Liver (tissue), 9 donors: Measurements from ENCODE around the gene STAP2. TPM values are rescaled to one million over a fixed set of nuclear protein-coding genes. Genes with fewer than 3 reads are reported as not detected.

Source experiments
- DNase-seq: peaks from one replicate; pipeline ENCODE4 v3.0.0-alpha.2; 2017; ENCODE audit warnings: low spot score
- H3K27ac ChIP-seq, 2 donors: one replicate each; pipeline ENCODE4 v1.7.0; 2013; ENCODE audit warnings: inconsistent platforms in 2 of 2, low read length in 2 of 2, control low read depth in 1 of 2, low read depth in 1 of 2, mild to moderate bottlenecking in 1 of 2
- H3K27me3 ChIP-seq, 4 donors: one replicate each; pipeline versions ENCODE4 v1.6.1 to v1.7.0; 2013; ENCODE audit warnings: low read length in 3 of 4, inconsistent platforms in 1 of 4, mild to moderate bottlenecking in 1 of 4, moderate library complexity in 1 of 4; ENCODE audit not compliant: control insufficient read depth in 4 of 4, insufficient read depth in 4 of 4
- H3K36me3 ChIP-seq, 4 donors: one replicate each; pipeline versions ENCODE4 v1.6.1 to v1.7.0; 2013; ENCODE audit warnings: low read length in 3 of 4, mild to moderate bottlenecking in 3 of 4, low read depth in 1 of 4, moderate library complexity in 1 of 4; ENCODE audit not compliant: control insufficient read depth in 4 of 4, insufficient read depth in 3 of 4
- H3K4me1 ChIP-seq, 4 donors: one replicate each; pipeline versions ENCODE4 v1.6.1 to v1.7.0; 2013; ENCODE audit warnings: low read length in 3 of 4, mild to moderate bottlenecking in 3 of 4, moderate library complexity in 1 of 4; ENCODE audit not compliant: control insufficient read depth in 4 of 4, insufficient read depth in 4 of 4
- H3K4me3 ChIP-seq, 3 donors: one replicate each; pipeline versions ENCODE4 v1.6.1 to v1.7.0; 2013; ENCODE audit warnings: low read length in 3 of 3, control low read depth in 1 of 3, low read depth in 1 of 3, mild to moderate bottlenecking in 1 of 3
- H3K9ac ChIP-seq, 2 donors: one replicate each; pipeline ENCODE4 v1.7.0; 2013; ENCODE audit warnings: low read length in 2 of 2, mild to moderate bottlenecking in 2 of 2, moderate library complexity in 2 of 2, control low read depth in 1 of 2, low read depth in 1 of 2
- H3K9me3 ChIP-seq, 4 donors: one replicate each; pipeline versions ENCODE4 v1.6.1 to v1.7.0; 2013; ENCODE audit warnings: low read length in 3 of 4; ENCODE audit not compliant: control insufficient read depth in 4 of 4
- ATF3 ChIP-seq: IDR thresholded peaks from 2 replicates; pipeline ENCODE4 v1.6.1; 2016; ENCODE audit warnings: antibody characterized with exemption
- CTCF ChIP-seq: fragments of 150-350 bp; IDR thresholded peaks from 2 replicates; pipeline ENCODE4 v1.5.1; 2017; ENCODE audit warnings: improper control_type of control experiment, low read depth, low read length; ENCODE audit not compliant: missing input control
- EGR1 ChIP-seq, 2 donors: IDR thresholded peaks; 2 replicates each; pipeline ENCODE4 v1.6.1; 2016 to 2018; ENCODE audit warnings: antibody characterized with exemption in 2 of 2, low read depth in 2 of 2
- FOXA1 ChIP-seq: IDR thresholded peaks from 2 replicates; pipeline ENCODE4 v1.6.1; 2016; ENCODE audit warnings: antibody characterized with exemption
- FOXA2 ChIP-seq: IDR thresholded peaks from 2 replicates; pipeline ENCODE4 v1.6.1; 2016; ENCODE audit warnings: antibody characterized with exemption
- GABPA ChIP-seq, 2 donors: IDR thresholded peaks in 1 of 2; conservative IDR thresholded peaks in 1 of 2; 2 replicates each; pipeline ENCODE4 v1.6.1; 2016; ENCODE audit warnings: antibody characterized with exemption in 2 of 2, mild to moderate bottlenecking in 1 of 2, moderate library complexity in 1 of 2
- HNF4A ChIP-seq, 2 donors: conservative IDR thresholded peaks; 2 replicates each; pipeline ENCODE4 v1.6.1; 2016; ENCODE audit warnings: antibody characterized with exemption in 2 of 2, mild to moderate bottlenecking in 2 of 2
- HNF4G ChIP-seq: IDR thresholded peaks from 2 replicates; pipeline ENCODE4 v1.6.1; 2016; ENCODE audit warnings: antibody characterized with exemption
- JUND ChIP-seq, 2 donors: IDR thresholded peaks; 2 replicates each; pipeline ENCODE4 v1.6.1; 2016; ENCODE audit warnings: antibody characterized with exemption in 2 of 2
- MAX ChIP-seq: IDR thresholded peaks from 2 replicates; pipeline ENCODE4 v1.6.1; 2016; ENCODE audit warnings: antibody characterized with exemption
- RAD21 ChIP-seq, 2 donors: IDR thresholded peaks; 2 replicates each; pipeline ENCODE4 v1.6.1; 2016; ENCODE audit warnings: antibody characterized with exemption in 2 of 2, mild to moderate bottlenecking in 2 of 2
- REST ChIP-seq: IDR thresholded peaks from 2 replicates; pipeline ENCODE4 v1.6.1; 2016; ENCODE audit warnings: antibody characterized with exemption, mild to moderate bottlenecking
- SP1 ChIP-seq: IDR thresholded peaks from 2 replicates; pipeline ENCODE4 v1.6.1; 2018; ENCODE audit warnings: antibody characterized with exemption, mild to moderate bottlenecking
- ZBTB33 ChIP-seq: IDR thresholded peaks from 2 replicates; pipeline ENCODE4 v1.6.1; 2016; ENCODE audit warnings: antibody characterized with exemption
- WGBS: extraction: QIAGEN DNeasy Blood & Tissue Kit; methylation state at CpG from one replicate; pipeline ENCODE4 v1.1.7; 2013; 5-methylcytosine and 5-hydroxymethylcytosine counted together
- polyA plus RNA-seq, 2 donors: library from polyadenylated mRNA; stranded (reverse) in 1 of 2; unstranded in 1 of 2; fragments of 200-250 nt in 1 of 2; fragments of >200 nt in 1 of 2; fragmentation: Nextera tagmentation in 1 of 2; extraction: Ambion mirVana in 1 of 2; gene quantifications; one replicate each; pipeline versions ENCODE4 v1.2.1 to v1.2.3, GENCODE V29; 2013 to 2015
- total RNA-seq, 2 donors: library from RNA; depleted of rRNA; stranded (reverse); fragments of >200 nt; gene quantifications; one replicate each; pipeline ENCODE4 v1.2.3, GENCODE V29; 2014
- donor health status: healthy.
- donor health status: healthy.
- donor health status: healthy.
- donor health status: healthy.
- donor health status: healthy.

STAP2 gene
- total and polyA plus RNA-seq, 4 donors, result 8.6 to 26.4 (median 24.0) TPM

- no peak for TF ChIP-seq GABPA (IDR thresholded peaks at IDR 0.05 in 1 of 2, conservative IDR thresholded peaks at IDR 0.05 in 1 of 2)
- no peak for TF ChIP-seq REST
- TF ChIP-seq EGR1 (IDR thresholded peaks at IDR 0.05; ENCODE audit: low read depth in 2 of 2), result no peak
- no peak for TF ChIP-seq CTCF
- WGBS, result 57% methylated on average over 12 of the region's 12 CpGs
- Histone ChIP-seq H3K27me3 (no peaks in the 10 kb centered on the region), H3K4me3 (no peak overlapping the region), H3K4me1 (peaks cover 0 to 4% (median 0%) of the 10 kb centered on the region in 4 donors), H3K9me3 (no peaks in the 10 kb centered on the region), H3K27ac (no peak overlapping the region), H3K36me3 (peaks cover 4 to 62% (median 33%) of the 10 kb centered on the region in 4 donors), H3K9ac (no peak overlapping the region)
- peak; percentile 34 for DNase-seq
These were observed 22.1 kb upstream of the STAP2 start for GRCh38 chr19:4360641-4361151.

GRCh38 chr19:4360081-4360569 lies 21.5 kb upstream of the STAP2 start:
- peaks cover 4 to 58% (median 29%) of the 10 kb centered on the region in 4 donors for H3K36me3 ChIP-seq
- TF ChIP-seq CTCF, result no peak
- H3K9ac ChIP-seq, result no peak overlapping the region
- H3K4me1 ChIP-seq, result peaks cover 0 to 4% (median 0%) of the 10 kb centered on the region in 4 donors
- no peak for DNase-seq
- H3K4me3 ChIP-seq, result no peak overlapping the region
- H3K27ac ChIP-seq, result no peak overlapping the region
- WGBS, result 69% methylated on average over 9 of the region's 9 CpGs
- no peaks in the 10 kb centered on the region for H3K9me3 ChIP-seq
- H3K27me3 ChIP-seq, result no peaks in the 10 kb centered on the region

- Histone ChIP-seq H3K9me3 (no peaks in the 10 kb centered on the region), H3K36me3 (peaks cover 4 to 56% (median 28%) of the 10 kb centered on the region in 4 donors), H3K27ac (no peak overlapping the region), H3K27me3 (no peaks in the 10 kb centered on the region), H3K4me1 (peaks cover 0 to 4% (median 0%) of the 10 kb centered on the region in 4 donors), H3K4me3 (no peak overlapping the region), H3K9ac (no peak overlapping the region)
- DNase-seq, result peak; percentile 31
- 84% methylated on average over 13 of the region's 13 CpGs for WGBS
- TF ChIP-seq ZBTB33 (no peak), HNF4G (no peak), JUND (IDR thresholded peaks at IDR 0.05) (no peak), RAD21 (IDR thresholded peaks at IDR 0.05) (no peak), SP1 (no peak), ATF3 (no peak), FOXA1 (no peak), HNF4A (conservative IDR thresholded peaks at IDR 0.05) (no peak), MAX (no peak), FOXA2 (no peak)
These were observed 21.0 kb upstream of the STAP2 start for GRCh38 chr19:4359627-4360000.
